SU-DHL-6 (cell line): ENCODE data around the gene CLTC.

Source experiments
- H2AFZ ChIP-seq: fragments of 200-600 bp; sonication (generic); 2 replicates; pipeline ENCODE4 v1.6.1; 2014; ENCODE audit warnings: low read depth, mild to moderate bottlenecking, moderate library complexity, mixed read lengths, antibody characterized with exemption, low read length; ENCODE audit not compliant: severe bottlenecking
- H3F3A ChIP-seq: fragments of 200-600 bp; shearing (Covaris generic); 2 replicates; pipeline ENCODE4 v1.6.0; 2016; ENCODE audit warnings: antibody characterized with exemption, mild to moderate bottlenecking; ENCODE audit not compliant: insufficient read depth
- H3K27ac ChIP-seq: fragments of 200-600 bp; sonication (generic); 2 replicates; pipeline ENCODE4 v1.5.1; 2016; ENCODE audit warnings: low read depth, mild to moderate bottlenecking, low read length, moderate library complexity, mixed read lengths
- H3K27me3 ChIP-seq: fragments of 200-600 bp; sonication (generic), shearing (Covaris generic); 2 replicates; pipeline ENCODE4 v1.6.0; 2014; ENCODE audit warnings: mild to moderate bottlenecking, low read length
- H3K36me3 ChIP-seq: fragments of 200-600 bp; sonication (generic); 2 replicates; pipeline ENCODE4 v1.6.1; 2014; ENCODE audit warnings: mild to moderate bottlenecking, low read length, mixed read lengths
- H3K4me2 ChIP-seq: fragments of 300-600, 200-600 bp; shearing (Covaris generic), sonication (generic); 2 replicates; pipeline ENCODE4 v1.6.0; 2014; ENCODE audit warnings: low read length, low read depth, mild to moderate bottlenecking; ENCODE audit not compliant: poor library complexity, severe bottlenecking
- H3K4me3 ChIP-seq: fragments of 200-600 bp; sonication (generic); 2 replicates; pipeline ENCODE4 v1.5.1; 2014; ENCODE audit warnings: antibody characterized with exemption, low read length, mild to moderate bottlenecking, mixed read lengths; ENCODE audit not compliant: insufficient read depth, poor library complexity, severe bottlenecking
- H3K79me2 ChIP-seq: fragments of 200-600 bp; sonication (generic); 2 replicates; pipeline ENCODE4 v1.6.1; 2014; ENCODE audit warnings: mild to moderate bottlenecking, low read length, moderate library complexity; ENCODE audit not compliant: insufficient read depth
- H3K9ac ChIP-seq: fragments of 200-600 bp; sonication (generic); 2 replicates; pipeline ENCODE4 v1.7.0; 2014; ENCODE audit warnings: mild to moderate bottlenecking, low read length
- H3K9me2 ChIP-seq: fragments of 200-600 bp; sonication (generic); replicated peaks from 2 replicates; pipeline ENCODE4 v1.6.1; 2014; ENCODE audit warnings: low read length; ENCODE audit not compliant: insufficient read depth
- H3K9me3 ChIP-seq: fragments of 200-600 bp; sonication (generic); 2 replicates; pipeline ENCODE4 v1.6.1; 2014; ENCODE audit warnings: low read length, mixed read lengths; ENCODE audit not compliant: insufficient read depth
- H4K20me1 ChIP-seq: fragments of 200-600 bp; sonication (generic); 2 replicates; pipeline ENCODE4 v1.6.1; 2014; ENCODE audit warnings: low read depth, mild to moderate bottlenecking, antibody characterized with exemption, low read length, moderate library complexity, mixed read lengths
- EZH2phosphoT487 ChIP-seq: fragments of 200-600 bp; sonication (generic), shearing (Covaris generic); conservative IDR thresholded peaks from 2 replicates; pipeline ENCODE4 v1.6.1; 2018; ENCODE audit warnings: mild to moderate bottlenecking, antibody characterized with exemption, low read length, moderate library complexity, mixed read lengths
- TF ChIP-seq, protein P1 (sequence below): fragments of 200-600 bp; sonication (generic); IDR thresholded peaks from one replicate; pipeline ENCODE4 v1.5.1; 2017; ENCODE audit warnings: antibody characterized with exemption, mild to moderate bottlenecking, low read length, moderate library complexity; ENCODE audit not compliant: insufficient read depth, poor library complexity, severe bottlenecking

Gene CLTC

DNA sequence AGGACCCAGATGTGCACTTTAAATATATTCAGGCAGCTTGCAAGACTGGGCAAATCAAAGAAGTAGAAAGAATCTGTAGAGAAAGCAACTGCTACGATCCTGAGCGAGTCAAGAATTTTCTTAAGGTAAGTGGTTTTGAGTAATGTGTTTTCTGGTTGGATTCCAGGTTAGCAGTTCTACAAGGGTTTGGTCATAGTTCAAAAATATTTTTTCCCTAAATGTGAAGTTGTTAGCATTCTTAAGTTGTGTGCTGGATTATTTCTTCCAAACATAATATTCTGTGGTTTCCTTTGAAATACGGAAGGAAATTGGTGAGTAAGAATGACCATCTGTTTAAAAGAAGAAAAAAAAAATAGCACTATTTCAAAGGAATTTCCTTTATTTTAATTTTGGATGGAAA lies 49.1 kb downstream of the CLTC start:
- Histone ChIP-seq H3K9ac (no peak overlapping the region), H3K4me2 (no peak overlapping the region)

DNA sequence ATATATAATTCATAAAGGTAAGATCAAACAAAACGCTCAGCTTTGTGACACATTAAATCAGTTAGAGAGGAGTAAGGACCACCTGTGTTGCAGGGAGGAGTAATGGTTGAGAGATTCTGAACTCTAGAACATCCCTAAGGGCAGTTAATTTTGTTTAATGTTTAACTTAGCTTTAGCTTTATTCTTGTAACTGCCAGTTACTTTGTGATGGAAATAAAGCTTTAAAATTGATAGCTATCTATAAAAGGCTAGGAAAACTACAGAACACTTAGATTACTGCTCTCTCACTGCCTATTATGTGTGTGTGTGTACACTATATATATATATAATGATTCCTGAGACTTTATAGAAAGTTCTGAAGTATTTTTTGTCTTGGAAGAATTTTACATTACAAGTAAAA lies 49.7 kb downstream of the CLTC start:
- no peaks in the 10 kb centered on the region for H3K27me3 ChIP-seq
- H3K4me3 ChIP-seq: no peak overlapping the region
- no peak overlapping the region for H3K9ac ChIP-seq
- H2AFZ ChIP-seq: no peak overlapping the region
- H4K20me1 ChIP-seq: 0 out of 2 replicates have a peak, but pooled peaks cover 6% of the 10 kb centered on the region
- no peak overlapping the region for H3K4me2 ChIP-seq
- TF ChIP-seq, protein P1, sequence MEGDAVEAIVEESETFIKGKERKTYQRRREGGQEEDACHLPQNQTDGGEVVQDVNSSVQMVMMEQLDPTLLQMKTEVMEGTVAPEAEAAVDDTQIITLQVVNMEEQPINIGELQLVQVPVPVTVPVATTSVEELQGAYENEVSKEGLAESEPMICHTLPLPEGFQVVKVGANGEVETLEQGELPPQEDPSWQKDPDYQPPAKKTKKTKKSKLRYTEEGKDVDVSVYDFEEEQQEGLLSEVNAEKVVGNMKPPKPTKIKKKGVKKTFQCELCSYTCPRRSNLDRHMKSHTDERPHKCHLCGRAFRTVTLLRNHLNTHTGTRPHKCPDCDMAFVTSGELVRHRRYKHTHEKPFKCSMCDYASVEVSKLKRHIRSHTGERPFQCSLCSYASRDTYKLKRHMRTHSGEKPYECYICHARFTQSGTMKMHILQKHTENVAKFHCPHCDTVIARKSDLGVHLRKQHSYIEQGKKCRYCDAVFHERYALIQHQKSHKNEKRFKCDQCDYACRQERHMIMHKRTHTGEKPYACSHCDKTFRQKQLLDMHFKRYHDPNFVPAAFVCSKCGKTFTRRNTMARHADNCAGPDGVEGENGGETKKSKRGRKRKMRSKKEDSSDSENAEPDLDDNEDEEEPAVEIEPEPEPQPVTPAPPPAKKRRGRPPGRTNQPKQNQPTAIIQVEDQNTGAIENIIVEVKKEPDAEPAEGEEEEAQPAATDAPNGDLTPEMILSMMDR: no peak
- TF ChIP-seq EZH2phosphoT487: no peak
- no peak overlapping the region for H3K27ac ChIP-seq
- peaks cover 75% of the 10 kb centered on the region for H3K36me3 ChIP-seq
- H3K79me2 ChIP-seq: peaks cover 6% of the 10 kb centered on the region
- H3F3A ChIP-seq: peaks cover 17% of the 10 kb centered on the region; the same call in 1 of the 2 replicates
- H3K9me2 ChIP-seq: no peaks in the 10 kb centered on the region
- no peaks in the 10 kb centered on the region for H3K9me3 ChIP-seq

More for the DNA sequence above, 49.1 kb downstream of the CLTC start:
- Histone ChIP-seq H3K9me2 (no peaks in the 10 kb centered on the region), H3K9me3 (no peaks in the 10 kb centered on the region), H3K36me3 (peaks cover 73% of the 10 kb centered on the region), H2AFZ (no peak overlapping the region), H4K20me1 (0 out of 2 replicates have a peak, but pooled peaks cover 6% of the 10 kb centered on the region), H3K27ac (no peak overlapping the region), H3K4me3 (no peak overlapping the region), H3K79me2 (peaks cover 6% of the 10 kb centered on the region), H3F3A (peaks cover 17% of the 10 kb centered on the region; the same call in 1 of the 2 replicates), H3K27me3 (no peaks in the 10 kb centered on the region)
- TF ChIP-seq, protein P1: no peak
- no peak for TF ChIP-seq EZH2phosphoT487

DNA sequence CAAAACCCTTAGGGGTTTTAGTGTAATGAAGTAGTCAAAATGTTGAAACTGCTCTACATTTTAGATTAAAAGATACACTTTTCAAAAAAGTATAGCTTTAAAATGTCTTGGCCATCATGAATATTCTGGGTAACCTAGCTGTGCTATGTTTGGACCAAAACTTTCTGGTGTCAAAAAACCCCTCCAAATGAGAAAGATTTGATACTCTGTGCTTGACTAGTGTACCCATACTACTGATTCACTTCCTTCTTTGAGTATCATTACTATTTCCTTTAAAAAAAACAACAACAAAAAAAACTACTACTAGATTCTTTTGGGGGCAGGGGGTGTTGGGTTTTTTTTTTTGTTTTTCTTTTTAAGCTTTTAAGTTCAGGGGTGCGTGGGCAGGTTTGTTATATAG lies 50.2 kb downstream of the CLTC start:
- Histone ChIP-seq H3K27ac (no peak overlapping the region), H4K20me1 (0 out of 2 replicates have a peak, but pooled peaks cover 6% of the 10 kb centered on the region), H3K79me2 (peaks cover 6% of the 10 kb centered on the region), H3F3A (peaks cover 20% of the 10 kb centered on the region; the same call in 1 of the 2 replicates), H3K9me3 (no peaks in the 10 kb centered on the region), H3K4me3 (no peak overlapping the region), H3K27me3 (no peaks in the 10 kb centered on the region), H3K9me2 (no peaks in the 10 kb centered on the region), H3K4me2 (no peak overlapping the region), H3K9ac (no peak overlapping the region), H2AFZ (no peak overlapping the region), H3K36me3 (peaks cover 75% of the 10 kb centered on the region)
- no peak for TF ChIP-seq EZH2phosphoT487
- TF ChIP-seq, protein P1: no peak
